Activated T-helper 1 cell treated with anti-CD3 and anti-CD28 coated beads, Interleukin-12 subunit alpha, Interleukin-12 subunit beta, Interleukin-2, Interleukin-4 antibody, amounts not matched to agents 30 ng/mL and 10 ng/mL and 1 ng/mL, durations not matched to agents 14 hours and 24 hours and 36 hours (primary cell): Measurements from ENCODE around the gene HS1BP3. TPM values are rescaled to one million over a fixed set of nuclear protein-coding genes. Genes with fewer than 3 reads are reported as not detected.
A peak's percentile ranks its signal among the peaks of the same experiment; 100 is the strongest.

Experiments used
- DNase-seq: peaks from one replicate; pipeline ENCODE4 v3.0.0; 2021; ENCODE audit warnings: low spot score
- H3K27ac Mint-ChIP-seq: one replicate; pipeline ENCODE4 v1.8.0; 2021; ENCODE audit warnings: mild to moderate bottlenecking, mixed read lengths
- H3K27me3 Mint-ChIP-seq: one replicate; pipeline ENCODE4 v1.8.0; 2022; ENCODE audit warnings: mild to moderate bottlenecking, moderate library complexity, mixed read lengths; ENCODE audit not compliant: insufficient read depth
- H3K36me3 Mint-ChIP-seq: one replicate; pipeline ENCODE4 v1.8.0; 2021; ENCODE audit warnings: low read depth, mixed read lengths
- H3K4me1 Mint-ChIP-seq: one replicate; pipeline ENCODE4 v1.8.0; 2021; ENCODE audit warnings: low read depth, mixed read lengths
- H3K4me3 Mint-ChIP-seq: one replicate; pipeline ENCODE4 v1.8.0; 2021; ENCODE audit warnings: mild to moderate bottlenecking, moderate library complexity, mixed read lengths
- H3K9me3 Mint-ChIP-seq: one replicate; pipeline ENCODE4 v1.8.0; 2021; ENCODE audit warnings: mixed read lengths
- intact Hi-C: fragments of 100-400 bp; cut with micrococcal nuclease; formaldehyde crosslinking; loops from one replicate; pipeline ENCODE4 v1.15.1; 2024
- total RNA-seq: library from RNA; stranded (reverse); gene quantifications from 2 replicates; pipeline ENCODE4 v1.2.3, GENCODE V29; 2022

The HS1BP3 gene
- total RNA-seq, 1 donor from 2014 or later = 9.1 TPM

GRCh38 chr2:20652673-20653575, 2.0 kb upstream of the HS1BP3 start:
- no peaks in the 10 kb centered on the region for H3K9me3 Mint-ChIP-seq
- H3K27me3 Mint-ChIP-seq = peaks cover 11% of the 10 kb centered on the region
- DNase-seq = no peak
- peaks cover 22% of the 10 kb centered on the region for H3K4me1 Mint-ChIP-seq
- H3K36me3 Mint-ChIP-seq = no peaks in the 10 kb centered on the region
- H3K27ac Mint-ChIP-seq = no peak overlapping the region
- intact Hi-C loops = loop anchor here (5.0 to 10.0 kb wide), 3 partner anchors 76 to 601 kb away; partner anchors contain the start of genes LAPTM4A and SDC1
- H3K4me3 Mint-ChIP-seq = no peak overlapping the region

DNA sequence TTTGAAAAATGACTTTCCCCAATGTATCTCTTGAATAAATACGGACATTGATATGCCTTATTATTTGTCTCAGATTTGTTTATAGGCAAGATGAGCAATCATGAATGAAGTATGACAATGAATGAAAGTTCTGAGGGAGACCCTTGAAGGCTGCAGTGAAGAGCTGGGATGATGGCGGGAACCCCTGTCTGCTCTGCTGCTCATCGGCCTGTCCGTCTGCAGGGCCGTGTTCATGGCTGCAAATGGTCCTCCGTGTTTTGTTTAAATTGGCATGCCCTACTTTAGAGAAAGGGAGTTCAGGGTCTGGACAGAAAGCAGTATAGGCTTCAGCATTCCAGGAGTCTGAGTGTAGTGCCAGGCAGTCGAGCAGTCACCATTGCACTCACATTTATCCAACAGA, 1.2 kb upstream of the HS1BP3 start:
- no peak for DNase-seq
- intact Hi-C loops = loop anchor here (5.0 to 10.0 kb wide), 3 partner anchors 75 to 600 kb away; partner anchors contain the start of genes LAPTM4A and SDC1
- Mint-ChIP-seq H3K27ac (no peak overlapping the region), H3K4me1 (peaks cover 22% of the 10 kb centered on the region), H3K36me3 (no peaks in the 10 kb centered on the region), H3K27me3 (peaks cover 8% of the 10 kb centered on the region), H3K4me3 (peak overlapping the region; percentile 86), H3K9me3 (no peaks in the 10 kb centered on the region)

DNA sequence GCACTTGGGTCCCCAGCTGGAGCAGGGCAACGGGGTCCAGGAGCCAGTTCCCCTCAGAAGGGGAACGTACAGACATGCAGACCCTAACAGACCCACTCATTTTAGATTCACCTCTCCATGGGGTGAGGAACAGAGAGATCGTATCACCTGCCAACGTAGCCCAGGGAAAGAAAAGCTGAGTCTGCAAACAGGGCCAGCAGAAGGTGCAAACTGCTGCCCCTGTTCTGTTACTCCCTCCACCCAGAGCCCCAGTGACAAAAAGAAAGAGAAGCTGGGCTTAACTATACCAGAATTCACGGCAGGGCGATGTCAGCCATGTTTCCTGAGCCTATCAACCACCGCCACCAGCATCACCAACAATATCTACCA, 817 bp upstream of the HS1BP3 start:
- Mint-ChIP-seq H3K4me1 (peaks cover 22% of the 10 kb centered on the region), H3K4me3 (peak overlapping the region; percentile 86), H3K27me3 (peaks cover 6% of the 10 kb centered on the region), H3K36me3 (no peaks in the 10 kb centered on the region), H3K27ac (peak overlapping the region; percentile 92), H3K9me3 (no peaks in the 10 kb centered on the region)
- DNase-seq = no peak
- intact Hi-C loops = loop anchor here (1.0 to 10.0 kb wide), 11 partner anchors 14 to 1303 kb away; partner anchors contain the start of genes LAPTM4A, RHOB and SDC1

GRCh38 chr2:20650393-20650876, 463 bp downstream of the HS1BP3 start:
- Mint-ChIP-seq H3K27ac (peak overlapping the region; percentile 72), H3K36me3 (no peaks in the 10 kb centered on the region), H3K4me1 (peaks cover 22% of the 10 kb centered on the region), H3K4me3 (peak overlapping the region; percentile 88), H3K27me3 (peaks cover 6% of the 10 kb centered on the region), H3K9me3 (no peaks in the 10 kb centered on the region)
- DNase-seq = peak; percentile 33
- intact Hi-C loops = loop anchor here (2.0 to 10.0 kb wide), 5 partner anchors 73 to 1302 kb away; partner anchors contain the start of genes LAPTM4A and SDC1

DNA sequence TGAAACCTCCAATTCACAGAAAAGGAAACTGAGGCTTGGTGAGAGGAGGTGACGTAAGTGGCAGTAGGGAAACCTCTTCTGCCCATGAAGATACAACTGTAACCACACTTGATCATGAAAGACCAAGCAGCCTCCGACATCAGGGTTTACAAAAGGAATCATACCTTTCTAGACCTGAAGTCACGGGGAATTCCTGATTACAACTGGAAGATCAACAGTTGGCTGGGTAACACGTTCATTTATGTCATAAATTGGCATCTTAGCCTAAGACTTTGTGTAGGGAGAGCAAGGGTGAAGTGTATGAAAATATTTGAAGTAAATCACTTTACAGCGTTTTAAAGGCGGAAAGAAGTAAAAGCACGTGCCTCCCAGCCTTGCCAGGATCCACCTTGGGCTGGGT, 922 bp downstream of the HS1BP3 start:
- H3K36me3 Mint-ChIP-seq = peaks cover under 1% of the 10 kb centered on the region
- intact Hi-C loops = loop anchor here (2.0 to 10.0 kb wide), 5 partner anchors 73 to 1301 kb away; partner anchors contain the start of genes LAPTM4A and SDC1
- peak overlapping the region; percentile 31 for H3K27ac Mint-ChIP-seq
- peak overlapping the region; percentile 88 for H3K4me3 Mint-ChIP-seq
- H3K27me3 Mint-ChIP-seq = peaks cover 6% of the 10 kb centered on the region
- H3K9me3 Mint-ChIP-seq = no peaks in the 10 kb centered on the region
- no peak for DNase-seq
- H3K4me1 Mint-ChIP-seq = peaks cover 22% of the 10 kb centered on the region

- H3K4me1 Mint-ChIP-seq = peaks cover 22% of the 10 kb centered on the region
- H3K4me3 Mint-ChIP-seq = peak overlapping the region; percentile 88
- no peaks in the 10 kb centered on the region for H3K9me3 Mint-ChIP-seq
- intact Hi-C loops = no loop called here
- H3K27me3 Mint-ChIP-seq = peaks cover 4% of the 10 kb centered on the region
- H3K36me3 Mint-ChIP-seq = peaks cover 3% of the 10 kb centered on the region
- DNase-seq = no peak
- no peak overlapping the region for H3K27ac Mint-ChIP-seq
Measured at GRCh38 chr2:20649576-20649975, 1.3 kb downstream of the HS1BP3 start.

DNA sequence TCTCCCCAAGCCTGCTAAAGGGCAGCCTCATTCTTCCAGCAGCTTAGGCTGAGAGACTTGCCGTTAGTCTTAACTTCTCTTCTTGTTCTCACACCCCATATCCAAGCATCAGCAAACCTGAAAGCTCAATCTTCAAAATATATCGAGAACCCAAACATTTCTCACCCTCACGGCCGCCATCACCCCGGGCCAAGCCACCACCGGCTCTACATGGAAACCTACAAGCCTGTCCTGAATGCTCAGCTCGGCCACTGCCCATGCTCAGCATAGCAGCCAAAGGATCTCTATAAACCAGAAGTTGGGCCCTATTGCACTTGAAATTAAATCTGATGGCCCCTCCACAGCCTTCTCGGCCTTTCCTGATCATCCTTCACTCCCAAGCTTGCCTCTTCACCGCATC, 2.1 kb downstream of the HS1BP3 start:
- peaks cover 22% of the 10 kb centered on the region for H3K4me1 Mint-ChIP-seq
- H3K4me3 Mint-ChIP-seq = no peak overlapping the region
- no peaks in the 10 kb centered on the region for H3K9me3 Mint-ChIP-seq
- H3K27ac Mint-ChIP-seq = no peak overlapping the region
- intact Hi-C loops = no loop called here
- H3K27me3 Mint-ChIP-seq = peaks cover 2% of the 10 kb centered on the region
- DNase-seq = no peak
- peaks cover 5% of the 10 kb centered on the region for H3K36me3 Mint-ChIP-seq

DNA sequence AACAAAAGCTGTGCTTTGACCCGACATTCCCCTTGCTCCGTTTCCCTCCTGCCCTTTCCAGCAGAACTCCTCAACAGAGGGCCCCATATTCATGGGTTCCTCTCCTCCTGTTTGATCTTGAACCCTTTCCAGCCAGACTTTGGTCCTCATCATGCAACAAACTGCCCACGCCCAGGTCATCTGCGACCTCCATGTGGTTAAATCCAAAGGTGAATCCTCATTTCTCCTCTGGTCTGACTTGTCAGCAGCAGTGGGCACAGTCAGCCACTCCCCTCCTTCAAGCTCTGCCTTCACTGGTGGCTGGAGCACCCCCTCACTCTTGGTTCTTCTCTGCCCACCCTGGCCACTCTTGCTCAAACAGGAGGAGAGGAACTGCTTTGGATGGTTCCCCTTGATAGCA, 2.7 kb downstream of the HS1BP3 start:
- Mint-ChIP-seq H3K27me3 (peaks cover 2% of the 10 kb centered on the region), H3K9me3 (no peaks in the 10 kb centered on the region), H3K27ac (no peak overlapping the region), H3K4me1 (peaks cover 22% of the 10 kb centered on the region), H3K36me3 (peaks cover 5% of the 10 kb centered on the region), H3K4me3 (no peak overlapping the region)
- intact Hi-C loops = no loop called here
- no peak for DNase-seq

DNA sequence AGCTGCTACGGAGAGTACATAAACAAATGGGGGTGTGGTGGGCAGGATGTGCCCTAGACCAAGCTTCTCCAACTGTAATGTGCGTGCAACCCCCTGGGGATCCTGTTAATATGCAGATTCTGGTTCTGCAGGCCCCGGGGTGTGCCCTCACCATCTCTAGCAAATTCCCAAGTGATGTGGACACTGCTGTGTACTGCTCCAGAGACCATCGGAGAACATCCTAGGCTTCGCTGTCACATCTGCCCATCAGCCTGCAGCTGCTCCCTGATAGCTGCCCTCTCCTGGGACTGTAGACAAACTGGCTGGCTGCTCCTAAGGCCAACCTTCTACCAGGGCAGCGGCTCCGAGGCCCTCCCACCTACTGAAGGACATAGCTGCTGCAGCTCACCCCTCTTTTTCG, 3.2 kb downstream of the HS1BP3 start:
- intact Hi-C loops = no loop called here

DNA sequence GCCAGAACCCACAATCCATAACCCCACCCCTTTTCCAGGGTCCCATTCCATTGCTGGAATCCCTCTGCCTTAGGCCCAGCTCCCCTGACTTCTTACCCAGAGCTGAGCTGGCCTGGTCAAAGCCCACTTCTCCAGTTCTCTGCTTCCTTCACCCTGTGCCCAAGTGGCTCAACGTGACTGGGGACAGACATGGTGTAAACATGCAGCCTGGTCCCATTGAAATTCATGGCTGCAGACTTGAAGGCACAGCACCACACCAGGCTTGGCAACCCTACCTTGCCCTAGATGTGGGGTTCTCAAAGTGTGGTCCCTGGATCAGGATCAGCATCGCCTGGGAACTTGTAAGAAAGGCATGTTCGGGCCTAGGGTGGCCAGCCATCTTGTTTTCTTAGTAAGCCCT, 3.7 kb downstream of the HS1BP3 start:
- peaks cover 5% of the 10 kb centered on the region for H3K36me3 Mint-ChIP-seq
- H3K9me3 Mint-ChIP-seq = no peaks in the 10 kb centered on the region
- DNase-seq = no peak
- H3K4me1 Mint-ChIP-seq = peaks cover 22% of the 10 kb centered on the region
- intact Hi-C loops = no loop called here
- H3K4me3 Mint-ChIP-seq = no peak overlapping the region
- H3K27ac Mint-ChIP-seq = no peak overlapping the region
- peaks cover 2% of the 10 kb centered on the region for H3K27me3 Mint-ChIP-seq

More for the DNA sequence above, 3.2 kb downstream of the HS1BP3 start:
- no peak overlapping the region for H3K27ac Mint-ChIP-seq
- DNase-seq = no peak
- peaks cover 2% of the 10 kb centered on the region for H3K27me3 Mint-ChIP-seq
- no peak overlapping the region for H3K4me3 Mint-ChIP-seq
- H3K4me1 Mint-ChIP-seq = peaks cover 22% of the 10 kb centered on the region
- H3K36me3 Mint-ChIP-seq = peaks cover 5% of the 10 kb centered on the region
- no peaks in the 10 kb centered on the region for H3K9me3 Mint-ChIP-seq

- no peak for DNase-seq
- H3K4me3 Mint-ChIP-seq = no peak overlapping the region
- no peak overlapping the region for H3K27ac Mint-ChIP-seq
- intact Hi-C loops = no loop called here
- no peaks in the 10 kb centered on the region for H3K9me3 Mint-ChIP-seq
- H3K4me1 Mint-ChIP-seq = peaks cover 20% of the 10 kb centered on the region
- H3K27me3 Mint-ChIP-seq = peaks cover 2% of the 10 kb centered on the region
- peaks cover 5% of the 10 kb centered on the region for H3K36me3 Mint-ChIP-seq
Measured at GRCh38 chr2:20646446-20646845, 4.5 kb downstream of the HS1BP3 start.

DNA sequence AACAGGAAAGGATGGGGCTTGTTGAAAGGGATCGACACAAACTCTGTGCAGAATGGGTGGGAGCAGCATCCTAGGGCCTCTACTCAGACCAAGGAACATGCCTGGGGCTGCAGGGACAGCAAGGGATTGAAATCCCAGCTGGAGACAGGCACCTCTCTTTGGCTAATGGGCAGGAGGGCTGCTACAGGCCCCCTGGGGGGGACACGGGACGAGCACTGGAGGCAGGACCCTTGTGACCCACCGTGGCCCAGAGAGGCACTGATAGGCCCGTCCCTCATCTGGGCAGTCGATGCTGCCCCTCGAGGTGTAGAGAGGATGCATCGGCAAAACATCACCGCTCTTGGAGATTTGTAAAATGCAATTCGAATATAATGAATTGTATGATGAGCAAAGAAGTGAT, 5.1 kb downstream of the HS1BP3 start:
- no peak for DNase-seq
- no peak overlapping the region for H3K4me3 Mint-ChIP-seq
- H3K4me1 Mint-ChIP-seq = peaks cover 16% of the 10 kb centered on the region
- H3K9me3 Mint-ChIP-seq = no peaks in the 10 kb centered on the region
- H3K27me3 Mint-ChIP-seq = peaks cover 2% of the 10 kb centered on the region
- intact Hi-C loops = no loop called here
- H3K36me3 Mint-ChIP-seq = peaks cover 5% of the 10 kb centered on the region
- no peak overlapping the region for H3K27ac Mint-ChIP-seq

GRCh38 chr2:20645301-20645701, 5.6 kb downstream of the HS1BP3 start:
- peaks cover 5% of the 10 kb centered on the region for H3K36me3 Mint-ChIP-seq
- H3K4me3 Mint-ChIP-seq = no peak overlapping the region
- intact Hi-C loops = no loop called here
- DNase-seq = no peak
- no peaks in the 10 kb centered on the region for H3K9me3 Mint-ChIP-seq
- H3K4me1 Mint-ChIP-seq = peaks cover 13% of the 10 kb centered on the region
- H3K27ac Mint-ChIP-seq = no peak overlapping the region
- H3K27me3 Mint-ChIP-seq = peaks cover under 1% of the 10 kb centered on the region
